Lower lobe of right lung (tissue), 2 donors: ENCODE results near the gene ANKRD28. TPM values are rescaled to one million over a fixed set of nuclear protein-coding genes. Genes with fewer than 3 reads are reported as not detected.
"Not testable (repeated sequence)": the region's sequence is repeated elsewhere in the genome, so short reads cannot be mapped to it uniquely, and the experiment has no call there.

Experiments used
- ATAC-seq, 2 donors: fragments of 200-7000 bp; cut with Tn5 transposase; one replicate each; pipeline ENCODE4 v1.9.1; 2020 to 2022; ENCODE audit warnings: mild to moderate bottlenecking in 2 of 2, moderate library complexity in 2 of 2
- DNase-seq: peaks from one replicate; pipeline ENCODE4 v3.0.0-alpha.2; 2020
- H3K27ac ChIP-seq: fragments of 200-600 bp; one replicate; pipeline ENCODE4 v1.8.0; 2022
- H3K27me3 ChIP-seq: fragments of 200-600 bp; one replicate; pipeline ENCODE4 v1.8.0; 2022; ENCODE audit warnings: low read depth
- H3K36me3 ChIP-seq: fragments of 200-600 bp; one replicate; pipeline ENCODE4 v1.8.0; 2022; ENCODE audit warnings: mild to moderate bottlenecking
- H3K4me1 ChIP-seq: fragments of 200-600 bp; one replicate; pipeline ENCODE4 v1.8.0; 2022
- H3K4me3 ChIP-seq: fragments of 200-600 bp; one replicate; pipeline ENCODE4 v1.8.0; 2022; ENCODE audit warnings: mild to moderate bottlenecking
- H3K9me3 ChIP-seq: fragments of 200-600 bp; one replicate; pipeline ENCODE4 v1.8.0; 2022
- CTCF ChIP-seq: fragments of 200-600 bp; IDR thresholded peaks from one replicate; pipeline ENCODE4 v1.8.0; 2022; ENCODE audit warnings: antibody characterized with exemption, mild to moderate bottlenecking
- intact Hi-C: fragments of 100-400 bp; cut with DNase I; formaldehyde crosslinking; loops from one replicate; pipeline ENCODE4 v1.11.0; 2022
- microRNA-seq: library from miRNA; unstranded; fragments of <30 nt; microRNA quantifications from one replicate; pipeline ENCODE4 v1.2.0, GENCODE V29; 2020; ENCODE audit warnings: borderline number of aligned reads
- total RNA-seq: library from RNA; stranded (reverse); fragmentation: NEBNext Ultra II Directional; extraction: Animal tissue kit (Norgen Biotek cat#: 25700); gene quantifications from one replicate; pipeline ENCODE4 v1.2.1, GENCODE V29; 2021
- donor health status: DM: no; HTN: yes; CAD: no; lungs with severe emphysema.

ANKRD28 gene
- total RNA-seq, 1 donor from 2014 or later: 57.2 TPM

GRCh38 chr3:15630646-15631350, 167.0 kb downstream of the ANKRD28 start:
- peak overlapping the region; percentile 32 for H3K4me3 ChIP-seq
- no peak for TF ChIP-seq CTCF
- H3K27ac ChIP-seq: no peak overlapping the region
- H3K36me3 ChIP-seq: no peaks in the 10 kb centered on the region
- peaks cover 23% of the 10 kb centered on the region for H3K4me1 ChIP-seq
- DNase-seq: no peak
- H3K27me3 ChIP-seq: no peaks in the 10 kb centered on the region
- no peaks in the 10 kb centered on the region for H3K9me3 ChIP-seq
- ATAC-seq: peak in 1 of 2 donors; percentile 62
- intact Hi-C loops: no loop called here

GRCh38 chr3:15629860-15630597, 167.8 kb downstream of the ANKRD28 start:
- H3K27ac ChIP-seq: no peak overlapping the region

DNA sequence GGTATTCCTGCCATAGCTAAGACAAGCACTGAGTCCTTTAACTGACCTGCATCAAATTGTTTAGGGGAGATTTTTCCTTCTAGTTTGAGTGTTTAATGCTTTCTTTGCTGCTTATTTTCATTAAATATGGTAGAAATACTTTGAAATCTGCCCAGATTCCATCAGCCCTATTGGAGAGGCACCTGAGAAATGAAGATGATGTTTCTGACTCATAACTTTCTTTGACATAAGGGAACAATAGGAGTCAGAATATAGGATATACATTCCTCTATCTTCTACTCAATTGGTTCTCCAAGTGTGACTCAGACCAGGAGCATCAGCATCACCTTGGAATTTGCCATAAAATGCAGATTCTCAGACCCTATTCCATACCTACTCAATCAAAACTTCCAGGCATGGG, 168.8 kb downstream of the ANKRD28 start:
- intact Hi-C loops: loop anchor here (10.0 kb wide), 1 partner anchor 176 kb away; no protein-coding TSS in a partner anchor

More at GRCh38 chr3:15629860-15630597, 167.8 kb downstream of the ANKRD28 start:
- ATAC-seq (peak; percentile 94 to 96), DNase-seq (no peak)
- Histone ChIP-seq H3K4me1 (peaks cover 23% of the 10 kb centered on the region), H3K27me3 (no peaks in the 10 kb centered on the region), H3K9me3 (no peaks in the 10 kb centered on the region), H3K36me3 (no peaks in the 10 kb centered on the region), H3K4me3 (peak overlapping the region; percentile 32)
- peak; percentile 74 for TF ChIP-seq CTCF
- intact Hi-C loops: loop anchor here (10.0 kb wide), 1 partner anchor 175 kb away; no protein-coding TSS in a partner anchor

GRCh38 chr3:15623535-15624440, 174.0 kb downstream of the ANKRD28 start:
- H3K27ac ChIP-seq: no peak overlapping the region
- peaks cover 21% of the 10 kb centered on the region for H3K9me3 ChIP-seq
- ATAC-seq: no peak
- no peak for DNase-seq
- H3K36me3 ChIP-seq: no peaks in the 10 kb centered on the region
- no peaks in the 10 kb centered on the region for H3K4me1 ChIP-seq
- no peak overlapping the region for H3K4me3 ChIP-seq
- no peaks in the 10 kb centered on the region for H3K27me3 ChIP-seq
- TF ChIP-seq CTCF: no peak
- intact Hi-C loops: loop anchor here (10.0 kb wide), 1 partner anchor 181 kb away; no protein-coding TSS in a partner anchor

More for the DNA sequence above, 168.8 kb downstream of the ANKRD28 start:
- ATAC-seq (no peak), DNase-seq (no peak)
- Histone ChIP-seq H3K9me3 (no peaks in the 10 kb centered on the region), H3K27me3 (no peaks in the 10 kb centered on the region), H3K27ac (no peak overlapping the region), H3K4me1 (peaks cover 16% of the 10 kb centered on the region), H3K4me3 (no peak overlapping the region), H3K36me3 (no peaks in the 10 kb centered on the region)
- no peak for TF ChIP-seq CTCF

DNA sequence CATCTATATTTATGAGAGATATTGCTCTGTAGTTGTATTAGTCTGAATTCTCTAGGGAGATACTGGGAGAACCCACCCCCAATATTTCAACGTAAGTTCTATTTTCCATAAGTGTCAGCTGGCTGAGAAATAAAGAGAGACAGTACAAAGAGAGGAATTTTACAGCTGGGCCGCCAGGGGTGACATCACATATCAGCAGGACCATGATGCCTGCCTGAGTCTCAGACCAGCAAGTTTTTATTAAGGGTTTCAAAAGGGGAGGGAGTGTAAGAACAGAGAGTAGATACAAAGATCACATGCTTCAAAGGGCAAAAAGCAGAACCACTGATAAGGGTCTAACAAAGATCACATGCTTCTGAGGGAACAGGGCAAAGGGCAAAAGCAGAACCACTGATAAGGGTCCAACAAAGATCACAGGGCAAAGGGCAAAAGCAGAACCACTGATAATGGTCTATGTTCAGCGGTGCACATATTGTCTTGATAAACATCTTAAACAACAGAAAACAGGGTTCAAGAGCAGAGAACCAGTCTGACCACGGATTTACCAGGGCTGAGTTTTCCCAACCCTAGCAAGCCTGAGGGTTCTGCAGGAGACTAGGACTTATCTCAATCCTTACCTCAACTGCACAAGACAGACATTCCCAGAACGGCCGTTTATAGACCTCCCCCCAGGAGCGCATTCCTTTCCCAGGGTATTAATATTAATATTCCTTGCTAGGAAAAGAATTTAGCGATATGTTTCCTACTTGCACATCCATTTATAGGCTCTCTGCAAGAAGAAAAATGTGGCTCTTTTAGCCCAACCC, 177.9 kb downstream of the ANKRD28 start:
- intact Hi-C loops: loop anchor here (10.0 kb wide), 1 partner anchor 185 kb away; no protein-coding TSS in a partner anchor
- not testable (repeated sequence) for H3K36me3 ChIP-seq, H3K4me1 ChIP-seq, ATAC-seq, H3K27me3 ChIP-seq, H3K27ac ChIP-seq, H3K4me3 ChIP-seq, DNase-seq
- H3K9me3 ChIP-seq: peaks cover 21% of the 10 kb centered on the region

Small RNAs within 50 kb of the gene (microRNA-seq; reads per million reads assigned to microRNA genes)
- not detected for gene MIR3134

Other genes starting within 250 kb of the ANKRD28 start
- gene HACL1, start 196.4 kb downstream of the ANKRD28 start, total RNA-seq: 21.2 TPM
- 24.2 TPM for gene BTD, start 196.2 kb downstream of the ANKRD28 start, total RNA-seq